COR-L47 (cell line): Measurements from ENCODE around the gene KCNK10.

Experiments
- DNase-seq: peaks from one replicate; lab custom pipeline; 2025; lab: John Stamatoyannopoulos, UW

KCNK10 gene, protein sequence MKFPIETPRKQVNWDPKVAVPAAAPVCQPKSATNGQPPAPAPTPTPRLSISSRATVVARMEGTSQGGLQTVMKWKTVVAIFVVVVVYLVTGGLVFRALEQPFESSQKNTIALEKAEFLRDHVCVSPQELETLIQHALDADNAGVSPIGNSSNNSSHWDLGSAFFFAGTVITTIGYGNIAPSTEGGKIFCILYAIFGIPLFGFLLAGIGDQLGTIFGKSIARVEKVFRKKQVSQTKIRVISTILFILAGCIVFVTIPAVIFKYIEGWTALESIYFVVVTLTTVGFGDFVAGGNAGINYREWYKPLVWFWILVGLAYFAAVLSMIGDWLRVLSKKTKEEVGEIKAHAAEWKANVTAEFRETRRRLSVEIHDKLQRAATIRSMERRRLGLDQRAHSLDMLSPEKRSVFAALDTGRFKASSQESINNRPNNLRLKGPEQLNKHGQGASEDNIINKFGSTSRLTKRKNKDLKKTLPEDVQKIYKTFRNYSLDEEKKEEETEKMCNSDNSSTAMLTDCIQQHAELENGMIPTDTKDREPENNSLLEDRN

GRCh38 chr14:88323086-88323522, at the start of gene KCNK10:
Gene KCNK10 (minus strand): TSS chr14:88323269. CDS start chr14:88322798, 471 bp downstream.
- DNase-seq = peak; percentile 58

GRCh38 chr14:88369496-88369895, 46.4 kb upstream of the KCNK10 start:
- DNase-seq = no peak

GRCh38 chr14:88364710-88365413, 41.8 kb upstream of the KCNK10 start:
- DNase-seq = no peak

DNA sequence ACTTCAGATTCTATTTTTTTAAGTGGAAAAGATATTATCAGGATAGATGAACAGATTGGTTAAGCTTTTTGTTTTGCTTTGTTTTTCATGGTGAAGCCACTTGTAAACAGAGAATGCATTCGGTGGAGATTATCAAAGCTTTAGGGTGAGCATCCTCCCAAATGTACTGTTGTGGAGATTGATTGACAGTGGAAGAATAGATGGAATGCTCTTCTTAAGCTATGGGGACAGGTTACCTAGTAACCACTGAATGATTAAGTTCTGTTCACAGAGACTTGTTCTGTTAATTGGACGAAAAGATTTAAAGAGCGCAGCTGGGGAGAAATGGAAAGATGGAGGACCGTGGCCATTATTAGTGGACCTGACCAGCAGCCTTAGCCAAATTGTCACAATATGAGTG, 40.6 kb upstream of the KCNK10 start:
- no peak for DNase-seq

DNA sequence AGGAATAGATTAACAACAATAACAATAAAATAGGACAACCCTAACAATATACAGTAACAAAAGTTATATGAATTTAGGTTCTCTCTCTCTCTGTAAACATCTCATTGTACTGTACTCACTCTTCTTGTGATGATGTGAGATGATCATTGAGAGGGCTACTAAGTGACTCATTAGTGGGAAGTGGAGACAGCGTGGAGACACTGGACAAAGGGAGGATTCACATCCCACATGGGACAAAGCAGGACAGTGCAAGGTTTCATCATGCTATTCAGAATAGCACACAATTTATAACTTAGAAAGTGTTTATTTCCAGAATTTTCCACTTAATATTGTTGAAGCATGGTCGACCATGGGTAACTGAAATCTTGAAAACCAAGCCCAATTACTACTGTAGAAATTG, 36.4 kb upstream of the KCNK10 start:
- no peak for DNase-seq

DNA sequence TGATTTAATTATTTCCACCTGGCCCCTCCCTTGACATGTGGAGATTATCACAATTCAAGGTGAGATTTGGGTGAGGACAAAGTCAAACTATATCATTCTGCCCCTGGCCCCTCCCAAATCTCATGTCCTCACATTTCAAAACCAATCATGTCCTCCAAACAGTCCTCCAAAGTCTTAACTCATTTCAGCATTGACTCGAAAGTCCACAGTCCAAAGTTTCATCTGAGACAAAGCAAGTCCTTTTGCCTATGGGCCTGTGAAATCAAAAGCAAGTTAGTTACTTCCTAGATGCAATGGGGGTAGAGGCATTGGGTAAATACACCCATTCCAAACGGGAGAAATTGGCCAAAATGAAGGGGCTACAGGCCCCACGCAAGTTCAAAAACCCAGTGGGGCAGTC, 31.3 kb upstream of the KCNK10 start:
- DNase-seq = no peak

DNA sequence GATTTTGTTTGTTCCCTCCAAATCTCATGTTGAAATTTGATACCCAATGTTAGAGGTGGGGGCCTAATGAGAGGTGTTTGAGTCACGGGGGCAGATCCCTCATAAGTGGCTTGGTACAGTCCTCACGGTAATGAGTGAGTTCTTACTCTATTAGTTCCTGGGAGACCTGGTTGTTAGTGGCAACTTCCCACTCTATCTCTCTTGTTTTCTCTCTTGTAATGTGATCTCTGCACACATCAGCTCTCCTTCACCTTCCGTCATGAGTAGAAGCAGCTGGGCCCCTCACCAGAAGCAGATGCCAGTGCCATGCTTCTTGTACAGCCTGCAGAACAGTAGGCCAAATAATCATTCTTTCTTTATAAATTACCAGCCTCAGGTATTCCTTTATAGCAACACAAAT, 29.6 kb upstream of the KCNK10 start:
- peak; percentile 35 for DNase-seq

- peak; percentile 35 for DNase-seq
Observed at GRCh38 chr14:88351966-88352691, 29.1 kb upstream of the KCNK10 start.

DNA sequence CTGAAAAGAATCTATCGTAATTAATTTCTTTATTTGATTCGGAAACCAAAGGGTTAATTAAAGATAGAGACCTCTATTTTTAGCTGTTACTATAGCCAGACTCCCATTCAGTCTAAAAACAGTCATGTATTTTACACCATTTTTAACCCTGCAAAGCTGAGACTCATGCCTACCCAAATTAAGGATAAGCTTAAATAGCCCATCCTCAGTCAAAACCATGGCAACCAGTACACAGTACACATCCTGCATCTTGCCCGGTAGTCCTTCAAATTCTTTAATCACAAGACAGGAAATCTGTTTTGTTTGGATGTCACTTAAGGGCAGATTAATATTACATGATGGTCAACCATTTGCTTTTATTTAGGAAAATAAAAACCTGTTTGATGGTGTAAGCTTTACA, 25.5 kb upstream of the KCNK10 start:
- DNase-seq = no peak

DNA sequence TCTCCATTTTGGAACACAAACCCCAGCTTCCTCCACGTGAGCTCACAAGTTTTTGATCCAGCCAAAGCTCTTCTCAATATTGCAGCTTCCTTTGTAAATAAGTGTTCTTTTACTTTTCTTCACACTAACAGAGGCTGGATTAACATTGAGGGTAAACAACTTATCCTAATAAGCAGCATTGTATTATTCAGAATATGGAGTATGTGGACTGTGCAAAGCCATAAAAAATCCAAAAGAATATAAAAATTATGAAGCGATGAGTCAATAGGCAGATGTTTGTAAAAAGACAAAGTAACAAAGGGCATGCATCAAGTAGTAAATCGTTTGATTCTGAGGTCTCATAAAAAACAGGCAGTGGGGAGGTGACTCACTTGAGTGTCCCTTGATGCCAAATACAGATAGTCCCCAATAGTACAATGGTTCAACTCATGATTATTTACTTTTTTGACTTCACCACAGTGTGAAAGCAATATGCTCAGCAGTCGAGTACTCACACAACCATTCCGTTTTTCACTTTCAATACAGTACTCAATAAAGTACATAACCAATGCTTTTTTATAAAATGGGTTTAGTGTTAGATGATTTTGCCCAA, 23.1 kb upstream of the KCNK10 start:
- no peak for DNase-seq

GRCh38 chr14:88342980-88343379, 19.9 kb upstream of the KCNK10 start:
- DNase-seq = no peak

DNA sequence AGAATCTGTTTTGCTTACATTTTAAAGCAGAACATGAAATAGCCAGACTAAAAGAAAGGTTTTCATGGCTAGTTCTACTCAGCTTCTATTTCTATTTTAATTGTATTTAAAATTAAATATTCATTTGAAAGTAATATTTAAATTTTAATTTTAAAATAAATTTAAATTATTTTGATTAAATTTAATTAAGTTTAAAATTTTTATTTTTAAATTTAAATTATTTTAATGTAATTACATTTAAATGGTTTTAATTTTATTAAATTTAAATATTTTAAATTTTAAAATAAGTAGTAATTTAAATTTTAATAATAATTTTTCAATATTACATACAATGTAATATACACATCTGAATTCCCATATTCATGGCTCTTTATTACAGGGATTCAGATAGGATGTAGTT, 17.3 kb upstream of the KCNK10 start:
- DNase-seq = no peak

DNA sequence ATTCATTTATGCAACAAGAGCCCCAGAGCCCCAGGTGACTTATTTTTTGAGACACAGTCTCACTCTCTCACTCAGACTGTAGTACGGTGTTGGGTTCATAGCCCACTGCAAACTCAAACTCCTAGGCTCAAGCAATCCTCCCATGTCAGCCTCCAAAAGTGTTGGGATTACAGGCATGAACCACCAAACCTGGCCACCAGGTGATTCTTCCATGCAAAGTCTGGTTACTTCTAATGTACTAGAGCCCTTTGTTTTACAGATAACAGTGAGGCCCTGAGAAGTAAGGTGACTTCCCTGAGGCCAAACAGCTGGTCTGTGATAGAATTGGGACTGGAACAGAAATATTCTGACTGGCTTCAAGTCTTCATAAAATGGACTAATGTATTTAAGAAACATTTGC, 10.0 kb upstream of the KCNK10 start:
- DNase-seq = no peak

DNA sequence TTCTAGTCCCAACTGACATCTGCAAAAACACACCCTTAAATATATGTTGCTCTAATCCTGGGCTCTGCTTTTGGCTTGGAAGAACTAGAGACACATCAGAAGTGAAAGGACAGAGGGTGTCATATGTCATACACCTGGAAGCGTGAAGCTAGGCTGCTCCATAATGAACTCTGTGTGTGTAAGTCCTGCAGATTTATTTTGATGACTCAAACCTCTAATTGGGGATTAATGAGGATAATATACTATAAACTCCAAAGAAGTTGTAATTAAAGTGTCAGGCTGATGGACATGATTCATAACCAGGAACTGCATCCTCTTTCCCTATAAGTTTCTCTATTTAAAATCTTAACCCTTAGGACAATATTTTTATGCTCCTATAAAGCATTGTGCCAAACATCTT, 4.4 kb upstream of the KCNK10 start:
- DNase-seq = peak; percentile 69

- no peak for DNase-seq
Observed at GRCh38 chr14:88326352-88327103, 3.5 kb upstream of the KCNK10 start.

DNA sequence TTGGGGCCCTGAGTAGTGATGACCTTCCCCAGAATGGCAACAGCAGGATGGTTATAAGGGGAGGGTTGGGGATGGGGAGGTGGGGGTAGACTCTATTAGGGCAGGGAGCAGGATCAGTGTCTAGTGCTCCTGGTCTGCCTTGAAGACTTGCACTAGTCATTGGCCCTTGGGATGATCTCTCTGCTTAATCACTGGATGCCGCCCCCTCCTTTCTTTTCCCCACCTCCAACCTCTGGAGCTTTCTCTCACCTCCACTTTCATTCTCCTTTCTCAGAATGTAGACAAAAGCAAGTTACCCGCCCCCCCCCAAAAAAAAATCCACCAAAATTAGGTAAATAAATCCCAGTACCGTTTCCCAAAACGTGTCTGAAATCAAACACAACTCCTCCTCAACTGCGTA, 2.8 kb upstream of the KCNK10 start:
- DNase-seq = no peak

DNA sequence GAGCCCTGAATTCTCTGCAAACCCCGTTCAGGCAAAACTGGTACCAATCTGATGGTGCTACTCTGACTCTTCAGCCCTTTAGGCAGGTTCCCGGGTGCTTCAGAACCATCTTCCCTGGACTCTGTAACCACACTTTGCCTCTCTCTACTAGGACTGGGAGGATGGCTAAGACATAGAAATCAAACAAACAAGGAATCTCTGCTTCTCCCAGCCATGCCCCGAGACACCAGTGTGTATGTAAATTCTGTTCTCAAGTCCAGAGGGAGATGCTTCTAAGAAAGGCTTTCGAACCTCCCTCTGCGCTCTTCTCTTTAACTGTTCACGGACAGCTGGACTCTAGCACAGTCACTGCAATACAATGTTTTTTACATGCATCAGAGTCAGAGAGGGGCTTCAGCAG, 1.9 kb upstream of the KCNK10 start:
- DNase-seq = no peak

DNA sequence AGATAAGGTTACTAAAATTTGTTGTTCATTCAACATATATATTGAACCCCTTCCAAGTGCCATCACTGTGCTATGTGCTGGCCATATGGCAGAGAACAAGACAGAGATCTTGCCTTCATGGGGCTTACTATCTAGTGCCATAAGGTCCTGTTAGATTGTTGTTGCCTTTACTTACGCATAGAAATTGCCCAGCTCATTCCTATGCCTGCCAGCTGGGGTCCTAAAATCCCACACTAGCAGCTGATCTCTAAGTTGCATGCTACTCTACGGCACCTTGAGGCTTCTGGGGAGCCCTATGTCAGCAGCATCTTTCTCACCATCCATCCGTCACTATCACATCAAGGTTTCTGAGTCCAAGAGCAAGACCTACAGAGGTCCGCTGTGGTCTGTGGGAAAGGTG, 1.4 kb upstream of the KCNK10 start:
- no peak for DNase-seq

DNA sequence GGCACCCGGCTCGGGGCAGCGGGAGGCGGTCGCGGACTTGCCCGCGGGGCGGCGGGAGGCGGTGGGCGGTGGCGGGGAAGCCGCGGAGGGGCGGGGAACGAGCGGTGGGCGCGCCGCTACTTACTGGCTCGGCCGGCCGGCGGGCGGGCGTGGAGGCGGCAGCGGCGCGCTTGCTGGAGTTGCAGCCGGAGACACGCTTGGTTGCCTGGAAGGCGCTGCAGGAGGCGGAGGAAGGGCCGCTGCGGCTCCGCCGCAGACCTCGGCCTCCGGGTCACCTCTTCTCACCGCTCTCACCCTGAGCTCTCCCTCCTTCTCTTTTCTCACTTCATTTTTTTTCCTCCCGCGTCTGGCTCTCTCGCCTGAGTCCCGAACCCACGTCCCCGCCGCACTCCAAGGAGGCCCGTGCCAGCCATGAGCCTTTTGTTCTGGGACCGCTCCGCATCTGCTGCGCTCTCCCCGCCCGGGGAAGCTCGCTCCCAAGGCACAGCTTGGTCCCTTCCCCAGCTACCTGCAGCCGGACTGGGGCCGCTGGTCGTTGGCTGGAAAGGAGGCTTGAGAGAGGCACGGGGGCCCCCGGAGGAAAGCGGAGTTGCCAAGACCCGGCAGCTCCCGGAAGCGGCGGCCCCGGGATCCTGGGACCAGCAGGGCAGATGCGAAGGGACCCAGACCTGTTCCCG, 592 bp upstream of the KCNK10 start:
- DNase-seq = peak; percentile 58

DNA sequence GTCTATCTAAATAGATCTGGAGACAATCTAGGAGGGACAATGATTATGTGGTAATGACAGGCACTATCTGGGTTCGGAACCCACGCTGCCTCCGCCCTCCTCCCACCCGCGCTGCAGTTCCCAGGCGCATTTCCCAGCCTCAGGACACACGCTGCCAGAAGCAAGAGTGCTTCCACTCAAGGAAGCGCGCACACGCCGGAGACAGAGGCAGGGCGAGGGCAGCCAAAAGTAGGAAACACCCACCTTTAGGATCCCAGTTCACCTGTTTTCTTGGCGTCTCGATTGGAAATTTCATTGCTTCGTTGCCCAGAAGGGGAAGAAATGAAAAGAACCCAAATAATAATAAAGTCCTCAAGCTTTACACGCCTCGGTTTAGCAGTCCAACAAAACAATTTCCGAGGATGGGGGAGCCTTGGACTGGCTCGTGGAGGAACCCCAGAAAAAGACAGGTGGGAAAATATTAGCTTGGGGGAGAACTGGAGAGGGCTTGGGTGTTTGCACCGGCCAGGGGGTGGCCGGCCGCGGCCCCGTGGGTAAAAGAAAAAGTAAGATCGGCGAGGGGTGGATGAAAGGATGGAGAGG, 474 bp downstream of the KCNK10 start:
- DNase-seq = no peak
